B cell (primary cell): ENCODE results near the gene BZW1. TPM values are rescaled to one million over a fixed set of nuclear protein-coding genes. Genes with fewer than 3 reads are reported as not detected.
"Not testable (repeated sequence)": the region's sequence is repeated elsewhere in the genome, so short reads cannot be mapped to it uniquely, and the experiment has no call there.

ENCODE experiments used
- ATAC-seq: fragments of 200-7000 bp; cut with Tn5 transposase; one replicate; pipeline ENCODE4 v1.10.0; 2021; ENCODE audit warnings: low read depth, mild to moderate bottlenecking, moderate number of reproducible peaks, moderate library complexity
- CTCF ChIA-PET: fragments of 350-600 bp; sonication (Branson Sonifier 250); formaldehyde crosslinking; loops from one replicate; lab custom pipeline; 2021; ENCODE audit warnings: antibody characterized with exemption, inconsistent platforms; lab: Charles Lee
- POLR2A ChIA-PET: fragments of 350-600 bp; sonication (Branson Sonifier 250); formaldehyde crosslinking; loops from one replicate; lab custom pipeline; 2021; ENCODE audit warnings: antibody characterized with exemption; lab: Charles Lee
- DNase-seq: peaks from one replicate; pipeline ENCODE4 v3.0.0; 2013
- H2AFZ ChIP-seq: 2 replicates; pipeline ENCODE4 v1.6.1; 2012; ENCODE audit warnings: mild to moderate bottlenecking, low read depth, low read length; ENCODE audit not compliant: insufficient read depth, poor library complexity, severe bottlenecking
- H3K27ac ChIP-seq, 2 donors: 1 replicate in 1 of 2; 2 replicates in 1 of 2; pipeline ENCODE4 v1.5.1; 2012 to 2013; ENCODE audit warnings: low read length in 2 of 2, mild to moderate bottlenecking in 2 of 2, moderate library complexity in 1 of 2
- H3K27me3 ChIP-seq, 4 experiments: fragments of 200-600 bp in 1 of 4; sonication (generic) in 1 of 4; replicated peaks in 1 of 4; 1 replicate in 2 of 4; 2 replicates in 2 of 4; pipeline versions ENCODE4 v1.6.1 to v1.7.0; 2013 to 2016; ENCODE audit warnings: low read length in 3 of 4, mild to moderate bottlenecking in 2 of 4, mixed read lengths in 1 of 4, moderate library complexity in 1 of 4; ENCODE audit not compliant: insufficient read depth in 4 of 4, control insufficient read depth in 3 of 4; ENCODE audit errors: control extremely low read depth in 1 of 4
- H3K36me3 ChIP-seq, 2 experiments: replicated peaks in 1 of 2; 1 replicate in 1 of 2; 2 replicates in 1 of 2; pipeline versions ENCODE4 v1.6.1 to v1.7.1; 2013; ENCODE audit warnings: low read length in 1 of 2; ENCODE audit not compliant: insufficient read depth in 2 of 2, control insufficient read depth in 1 of 2; ENCODE audit errors: control extremely low read depth in 1 of 2, extremely low read depth in 1 of 2
- H3K4me1 ChIP-seq, 2 donors: fragments of 200-600 bp in 1 of 2; sonication (generic) in 1 of 2; 1 replicate in 1 of 2; 2 replicates in 1 of 2; pipeline versions ENCODE4 v1.5.1 to v1.6.1; 2013 to 2017; ENCODE audit warnings: low read length in 2 of 2; ENCODE audit not compliant: control insufficient read depth in 2 of 2, insufficient read depth in 2 of 2
- H3K4me2 ChIP-seq: replicated peaks from 2 replicates; pipeline ENCODE3; 2012; ENCODE audit warnings: mild to moderate bottlenecking, low read depth, low read length; ENCODE audit not compliant: poor library complexity, severe bottlenecking
- H3K4me3 ChIP-seq, 5 experiments: fragments of 200-600 bp in 1 of 5; sonication (generic) in 1 of 5; 1 replicate in 3 of 5; 2 replicates in 2 of 5; pipeline versions ENCODE4 v1.5.1 to v1.7.0; 2011 to 2016; ENCODE audit warnings: low read length in 4 of 5, mild to moderate bottlenecking in 4 of 5, low read depth in 2 of 5, control low read depth in 1 of 5, moderate library complexity in 1 of 5; ENCODE audit not compliant: insufficient read depth in 1 of 5; ENCODE audit errors: control extremely low read depth in 1 of 5, extremely low read depth in 1 of 5
- H3K79me2 ChIP-seq: fragments of 200-600 bp; sonication (generic); one replicate; pipeline ENCODE4 v1.6.0; 2016; ENCODE audit warnings: low read length; ENCODE audit not compliant: control insufficient read depth, insufficient read depth
- H3K9ac ChIP-seq: fragments of 200-600 bp; sonication (generic); 2 replicates; pipeline ENCODE4 v1.6.1; 2017; ENCODE audit warnings: mild to moderate bottlenecking, low read length, moderate library complexity
- H3K9me3 ChIP-seq, 3 donors: one replicate each; pipeline versions ENCODE4 v1.6.1 to v1.7.1; 2013; ENCODE audit warnings: low read length in 2 of 3; ENCODE audit not compliant: control insufficient read depth in 2 of 3, insufficient read depth in 1 of 3; ENCODE audit errors: control extremely low read depth in 1 of 3
- H4K20me1 ChIP-seq: 2 replicates; pipeline ENCODE4 v1.6.0; 2012; ENCODE audit warnings: mild to moderate bottlenecking, low read length; ENCODE audit not compliant: insufficient read depth, control insufficient read depth, poor library complexity, severe bottlenecking
- H3K27ac Mint-ChIP-seq: one replicate; pipeline ENCODE4 v1.8.0; 2021; ENCODE audit warnings: mixed read lengths
- H3K27me3 Mint-ChIP-seq: one replicate; pipeline ENCODE4 v1.8.0; 2021; ENCODE audit warnings: mixed read lengths
- H3K4me1 Mint-ChIP-seq: one replicate; pipeline ENCODE4 v1.8.0; 2021; ENCODE audit warnings: mixed read lengths
- H3K4me3 Mint-ChIP-seq: one replicate; pipeline ENCODE4 v1.8.0; 2021; ENCODE audit warnings: mixed read lengths
- H3K9me3 Mint-ChIP-seq: one replicate; pipeline ENCODE4 v1.8.0; 2022; ENCODE audit warnings: mixed read lengths; ENCODE audit not compliant: insufficient read depth
- CTCF ChIP-seq: fragments of 200-600 bp; IDR thresholded peaks from one replicate; pipeline ENCODE4 v1.8.0; 2022; ENCODE audit warnings: antibody characterized with exemption, mild to moderate bottlenecking
- EZH2 ChIP-seq: IDR thresholded peaks from 2 replicates; pipeline ENCODE4 v1.6.1; 2012; ENCODE audit warnings: borderline replicate concordance, low read depth, mild to moderate bottlenecking, moderate library complexity, low read length; ENCODE audit not compliant: insufficient read depth, poor library complexity, severe bottlenecking
- WGBS: methylation state at CpG from one replicate; pipeline ENCODE4 v1.1.5; 2013; ENCODE audit warnings: missing lambda C conversion rate; ENCODE audit not compliant: insufficient coverage; 5-methylcytosine and 5-hydroxymethylcytosine counted together
- intact Hi-C: fragments of 100-400 bp; cut with micrococcal nuclease; formaldehyde crosslinking; loops from one replicate; pipeline ENCODE4 v1.10.0; 2022
- polyA plus RNA-seq: library from polyadenylated mRNA; depleted of rRNA; stranded (reverse); fragments of >200 nt; gene quantifications from 2 replicates; pipeline ENCODE4 v1.2.3, GENCODE V29; 2012
- total RNA-seq, 2 donors: library from RNA; stranded (reverse); fragments of 120-200 nt in 1 of 2; gene quantifications; 1 replicate in 1 of 2; 2 replicates in 1 of 2; pipeline versions ENCODE4 v1.2.3 to v1.2.4, GENCODE V29; 2013 to 2022

Gene BZW1
- total and polyA plus RNA-seq, 2 donors (not counting 1 experiment from before 2014, with no cell fraction given) = 53.8 to 109 TPM

GRCh38 chr2:200798514-200798913, 13.2 kb upstream of the BZW1 start:
- Histone ChIP-seq H3K4me2 (no peak overlapping the region), H3K4me1 (no peaks in the 10 kb centered on the region), H3K9me3 (no peaks in the 10 kb centered on the region), H2AFZ (no peak overlapping the region), H3K27me3 (peaks cover 0 to 2% (median 0%) of the 10 kb centered on the region in 4 experiments), H3K36me3 (no peaks in the 10 kb centered on the region), H3K27ac (no peak overlapping the region), H3K9ac (no peak overlapping the region), H3K4me3 (no peak overlapping the region), H4K20me1 (no peaks in the 10 kb centered on the region), H3K79me2 (no peaks in the 10 kb centered on the region)
- no peaks in the 10 kb centered on the region for H3K4me1 Mint-ChIP-seq
- H3K9me3 Mint-ChIP-seq = peaks cover 3% of the 10 kb centered on the region
- CTCF ChIA-PET = no interaction called here
- peaks cover 16% of the 10 kb centered on the region for H3K27me3 Mint-ChIP-seq
- TF ChIP-seq EZH2 = no peak
- TF ChIP-seq CTCF = no peak
- no peak for ATAC-seq
- no CpG with 5 or more reads among the region's 1 CpG for WGBS
- H3K27ac Mint-ChIP-seq = no peak overlapping the region
- POLR2A ChIA-PET = no interaction called here
- H3K4me3 Mint-ChIP-seq = no peak overlapping the region
- DNase-seq = no peak
- intact Hi-C loops = no loop called here

- Histone ChIP-seq H3K79me2 (no peaks in the 10 kb centered on the region), H3K4me3 (no peak overlapping the region), H3K27me3 (peaks cover 0 to 2% (median 0%) of the 10 kb centered on the region in 4 experiments), H3K9ac (no peak overlapping the region), H3K9me3 (no peaks in the 10 kb centered on the region), H3K36me3 (no peaks in the 10 kb centered on the region), H3K4me1 (no peaks in the 10 kb centered on the region), H2AFZ (no peak overlapping the region), H3K4me2 (no peak overlapping the region), H3K27ac (no peak overlapping the region), H4K20me1 (no peaks in the 10 kb centered on the region)
- intact Hi-C loops = no loop called here
- Mint-ChIP-seq H3K4me3 (no peak overlapping the region), H3K9me3 (peaks cover 3% of the 10 kb centered on the region), H3K27ac (no peak overlapping the region), H3K4me1 (no peaks in the 10 kb centered on the region), H3K27me3 (peaks cover 19% of the 10 kb centered on the region)
- ChIA-PET POLR2A (no interaction called here), CTCF (no interaction called here)
- WGBS = no CpG with 5 or more reads among the region's 2 CpGs
- DNase-seq (no peak), ATAC-seq (no peak)
- TF ChIP-seq EZH2 (no peak), CTCF (no peak)
These were observed 11.3 kb upstream of the BZW1 start for GRCh38 chr2:200800458-200800857.

DNA sequence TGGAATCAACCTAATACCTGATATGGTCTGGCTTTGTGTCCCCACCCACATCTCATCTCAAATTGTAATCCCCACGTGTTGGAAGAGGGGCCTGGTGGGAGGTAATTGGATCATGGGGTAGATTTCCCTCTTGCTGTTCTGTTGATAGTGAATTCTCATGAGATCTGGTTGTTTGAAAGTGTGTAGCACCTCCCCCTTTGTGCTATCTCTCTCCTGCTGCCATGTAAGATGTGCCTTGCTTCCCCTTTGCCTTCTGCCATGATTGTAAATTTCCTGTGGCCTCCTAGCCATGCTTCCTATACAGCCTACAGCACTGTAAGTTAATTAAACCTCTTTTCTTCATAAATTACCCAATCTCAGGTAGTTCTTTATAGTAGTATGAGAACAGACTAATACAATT, 10.3 kb upstream of the BZW1 start:
- H3K9me3 ChIP-seq, H2AFZ ChIP-seq, H3K79me2 ChIP-seq, H3K4me2 ChIP-seq, H3K4me1 ChIP-seq, H3K27ac Mint-ChIP-seq, H3K4me3 ChIP-seq, ATAC-seq, H3K9ac ChIP-seq, H4K20me1 ChIP-seq, DNase-seq, H3K27ac ChIP-seq, H3K4me1 Mint-ChIP-seq, CTCF ChIA-PET, POLR2A ChIA-PET, H3K27me3 ChIP-seq, H3K4me3 Mint-ChIP-seq, H3K36me3 ChIP-seq, intact Hi-C loops, H3K9me3 Mint-ChIP-seq: not testable (repeated sequence)
- peaks cover 19% of the 10 kb centered on the region for H3K27me3 Mint-ChIP-seq
- WGBS = no CpG with 5 or more reads among the region's 1 CpG
